OCI-LY3 (cell line): ENCODE data around the gene RGS6.

Source experiments
- H2AFZ ChIP-seq: fragments of 200-600, 300-600 bp; shearing (Covaris generic); 2 replicates; pipeline ENCODE4 v1.6.0; 2014; ENCODE audit warnings: antibody characterized with exemption, low read depth, low read length
- H3K27ac ChIP-seq: fragments of 200-600, 300-600 bp; sonication (generic); 2 replicates; pipeline ENCODE4 v1.5.1; 2014; ENCODE audit warnings: mild to moderate bottlenecking, low read length, moderate library complexity, mixed read lengths
- H3K27me3 ChIP-seq: fragments of 200-600, 300-600 bp; sonication (generic); 2 replicates; pipeline ENCODE4 v1.6.1; 2014; ENCODE audit warnings: low read depth, low read length, mixed read lengths
- H3K36me3 ChIP-seq: fragments of 200-600, 300-600 bp; sonication (generic); replicated peaks from 2 replicates; pipeline ENCODE3; 2014; ENCODE audit warnings: low read depth, low read length, mixed read lengths
- H3K4me1 ChIP-seq: fragments of 300-600, 200-600 bp; sonication (generic); 2 replicates; pipeline ENCODE4 v1.6.1; 2014; ENCODE audit warnings: low read length, mixed read lengths
- H3K4me2 ChIP-seq: fragments of 200-600, 300-600 bp; sonication (generic); 2 replicates; pipeline ENCODE4 v1.6.1; 2014; ENCODE audit warnings: low read length, mixed read lengths
- H3K4me3 ChIP-seq: fragments of 300-600, 200-600 bp; sonication (generic); 2 replicates; pipeline ENCODE4 v1.5.1; 2014; ENCODE audit warnings: antibody characterized with exemption, mild to moderate bottlenecking, low read length, moderate library complexity
- H3K79me2 ChIP-seq: fragments of 300-600, 200-600 bp; shearing (Covaris generic); 2 replicates; pipeline ENCODE4 v1.6.1; 2014; ENCODE audit warnings: mild to moderate bottlenecking, low read length, mixed read lengths
- H3K9ac ChIP-seq: fragments of 300-600, 200-600 bp; shearing (Covaris generic); 2 replicates; pipeline ENCODE4 v1.6.0; 2014; ENCODE audit warnings: mild to moderate bottlenecking, low read length, moderate library complexity
- H3K9me3 ChIP-seq: fragments of 200-600, 300-600 bp; shearing (Covaris generic); 2 replicates; pipeline ENCODE4 v1.6.1; 2014; ENCODE audit warnings: low read length, mixed read lengths; ENCODE audit not compliant: insufficient read depth
- H4K20me1 ChIP-seq: fragments of 200-600, 300-600 bp; sonication (generic); 2 replicates; pipeline ENCODE4 v1.6.1; 2016; ENCODE audit warnings: low read length, mixed read lengths; ENCODE audit not compliant: insufficient read depth
- CTCF ChIP-seq: fragments of 200-600, 300-600 bp; sonication (generic); IDR thresholded peaks from 2 replicates; pipeline ENCODE4 v1.5.1; 2014; ENCODE audit warnings: antibody characterized with exemption, low read length, low read depth
- EZH2phosphoT487 ChIP-seq: fragments of 200-600 bp; shearing (Covaris generic); IDR thresholded peaks from 2 replicates; pipeline ENCODE4 v1.6.1; 2018; ENCODE audit warnings: antibody characterized with exemption, mixed run types, low read depth

Gene RGS6

GRCh38 chr14:72254202-72254936, 322.1 kb downstream of the RGS6 start:
- H2AFZ ChIP-seq, result no peak overlapping the region
- TF ChIP-seq CTCF, result no peak
- TF ChIP-seq EZH2phosphoT487, result no peak
- no peaks in the 10 kb centered on the region for H4K20me1 ChIP-seq
- no peaks in the 10 kb centered on the region; the same call in 1 of the 2 replicates for H3K27me3 ChIP-seq
- H3K4me1 ChIP-seq, result no peaks in the 10 kb centered on the region
- no peak overlapping the region for H3K9ac ChIP-seq
- no peaks in the 10 kb centered on the region for H3K36me3 ChIP-seq
- no peak overlapping the region for H3K27ac ChIP-seq
- H3K79me2 ChIP-seq, result no peaks in the 10 kb centered on the region
- no peak overlapping the region for H3K4me2 ChIP-seq
- no peaks in the 10 kb centered on the region; the same call in 1 of the 2 replicates for H3K9me3 ChIP-seq
- no peak overlapping the region for H3K4me3 ChIP-seq

DNA sequence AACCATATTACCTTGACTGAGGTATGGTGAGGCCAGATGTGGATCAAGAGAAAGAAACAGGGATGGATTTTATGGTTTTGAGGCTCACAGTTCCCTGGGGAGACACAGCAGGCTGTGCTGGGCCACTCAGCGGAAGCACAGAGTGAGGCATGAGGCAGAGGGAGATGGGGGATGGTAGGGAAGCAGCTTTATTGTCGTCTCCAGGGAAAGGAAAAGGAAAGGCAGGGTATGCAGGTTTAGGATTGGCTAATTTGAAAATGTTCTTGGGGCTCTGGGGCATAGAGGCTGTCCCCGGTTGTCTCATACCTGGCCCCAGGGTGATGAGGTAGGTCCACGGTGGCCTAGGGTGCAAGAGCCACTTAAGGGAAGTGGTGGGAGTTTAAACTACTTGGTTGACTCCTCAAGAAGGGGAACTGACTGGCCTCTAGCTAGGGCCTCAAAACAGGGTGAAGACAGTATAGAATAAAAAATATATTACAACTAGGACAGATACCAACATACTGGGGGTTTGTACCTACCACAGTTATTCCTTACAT, 322.8 kb downstream of the RGS6 start:
- no peak overlapping the region for H3K4me3 ChIP-seq
- H4K20me1 ChIP-seq, result no peaks in the 10 kb centered on the region
- H3K79me2 ChIP-seq, result no peaks in the 10 kb centered on the region
- H3K4me1 ChIP-seq, result no peaks in the 10 kb centered on the region
- no peaks in the 10 kb centered on the region; the same call in 1 of the 2 replicates for H3K9me3 ChIP-seq
- H3K9ac ChIP-seq, result no peak overlapping the region
- TF ChIP-seq EZH2phosphoT487 (no peak), CTCF (no peak)
- no peaks in the 10 kb centered on the region for H3K36me3 ChIP-seq
- no peak overlapping the region for H2AFZ ChIP-seq
- no peak overlapping the region for H3K4me2 ChIP-seq
- H3K27ac ChIP-seq, result no peak overlapping the region
- H3K27me3 ChIP-seq, result no peaks in the 10 kb centered on the region; the same call in 1 of the 2 replicates

DNA sequence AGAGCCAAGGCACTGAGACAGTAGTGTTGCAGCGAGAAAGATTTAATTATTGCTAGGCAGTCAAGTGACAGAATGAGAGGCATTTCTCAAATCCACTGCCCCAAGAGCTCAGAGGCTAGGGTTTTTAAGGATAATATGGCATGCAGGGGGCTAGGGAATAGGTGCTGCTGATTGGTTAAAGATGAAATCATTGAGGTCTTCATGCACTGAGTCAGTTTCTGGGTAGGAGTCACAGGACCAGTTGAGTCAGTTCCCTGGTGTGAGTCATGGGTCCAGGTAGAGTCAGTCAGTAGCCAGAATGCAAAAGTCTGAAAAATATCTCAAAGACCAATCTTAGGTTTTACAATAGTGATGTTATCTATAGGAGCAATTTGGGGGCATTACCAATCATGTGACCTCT, 323.8 kb downstream of the RGS6 start:
- Histone ChIP-seq H3K27me3 (no peaks in the 10 kb centered on the region; the same call in 1 of the 2 replicates), H3K4me2 (no peak overlapping the region), H3K79me2 (no peaks in the 10 kb centered on the region), H3K27ac (no peak overlapping the region), H3K4me3 (no peak overlapping the region), H3K4me1 (no peaks in the 10 kb centered on the region), H3K9ac (no peak overlapping the region), H3K36me3 (no peaks in the 10 kb centered on the region), H2AFZ (no peak overlapping the region), H4K20me1 (no peaks in the 10 kb centered on the region), H3K9me3 (no peaks in the 10 kb centered on the region; the same call in 1 of the 2 replicates)
- no peak for TF ChIP-seq CTCF
- TF ChIP-seq EZH2phosphoT487, result no peak

GRCh38 chr14:72261068-72261467, 328.8 kb downstream of the RGS6 start:
- Histone ChIP-seq H3K27ac (no peak overlapping the region), H3K9ac (no peak overlapping the region), H3K4me3 (no peak overlapping the region), H4K20me1 (no peaks in the 10 kb centered on the region), H3K4me2 (no peak overlapping the region), H3K27me3 (no peaks in the 10 kb centered on the region; the same call in 1 of the 2 replicates), H3K9me3 (no peaks in the 10 kb centered on the region; the same call in 1 of the 2 replicates), H3K36me3 (no peaks in the 10 kb centered on the region), H2AFZ (peak overlapping the region; percentile 40; the same call in 1 of the 2 replicates), H3K4me1 (no peaks in the 10 kb centered on the region), H3K79me2 (no peaks in the 10 kb centered on the region)
- no peak for TF ChIP-seq EZH2phosphoT487
- no peak for TF ChIP-seq CTCF
